Gastrocnemius medialis (tissue), 4 donors: ENCODE data around the gene VSTM2L.

Source experiments
- POLR2A ChIP-seq, 2 donors: fragments of 450-650 bp; IDR thresholded peaks; one replicate each; pipeline ENCODE4 v1.6.1; 2017; ENCODE audit warnings: antibody characterized with exemption in 2 of 2, mild to moderate bottlenecking in 2 of 2, moderate library complexity in 2 of 2
- TF ChIP-seq, protein P1 (sequence below), 5 experiments: fragments of 450-650 bp in 3 of 5; fragments of 200-600 bp in 2 of 5; sonication (generic) in 2 of 5; IDR thresholded peaks in 4 of 5; conservative IDR thresholded peaks in 1 of 5; 1 replicate in 4 of 5; 2 replicates in 1 of 5; pipeline ENCODE4 v1.5.1; 2016 to 2019; ENCODE audit warnings: antibody characterized with exemption in 5 of 5, mild to moderate bottlenecking in 3 of 5, moderate library complexity in 3 of 5

DNA sequence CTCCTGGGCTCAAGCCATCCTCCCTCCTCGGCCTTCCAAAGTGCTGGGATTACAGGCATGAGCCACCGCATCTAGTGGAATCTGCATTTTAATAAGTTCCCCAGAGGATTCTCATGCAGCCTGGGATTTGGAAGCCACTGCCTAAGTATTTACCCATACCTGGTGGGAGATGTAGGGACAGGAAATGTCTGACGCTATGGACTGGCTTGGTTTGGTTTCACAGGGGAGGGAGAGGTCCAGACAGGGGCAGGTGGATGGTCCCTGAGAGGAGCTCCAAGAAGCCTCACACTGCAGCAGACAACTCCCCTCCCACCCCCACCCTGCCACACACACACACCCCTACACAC is 4.4 kb downstream of the VSTM2L start:
- TF ChIP-seq, protein P1, sequence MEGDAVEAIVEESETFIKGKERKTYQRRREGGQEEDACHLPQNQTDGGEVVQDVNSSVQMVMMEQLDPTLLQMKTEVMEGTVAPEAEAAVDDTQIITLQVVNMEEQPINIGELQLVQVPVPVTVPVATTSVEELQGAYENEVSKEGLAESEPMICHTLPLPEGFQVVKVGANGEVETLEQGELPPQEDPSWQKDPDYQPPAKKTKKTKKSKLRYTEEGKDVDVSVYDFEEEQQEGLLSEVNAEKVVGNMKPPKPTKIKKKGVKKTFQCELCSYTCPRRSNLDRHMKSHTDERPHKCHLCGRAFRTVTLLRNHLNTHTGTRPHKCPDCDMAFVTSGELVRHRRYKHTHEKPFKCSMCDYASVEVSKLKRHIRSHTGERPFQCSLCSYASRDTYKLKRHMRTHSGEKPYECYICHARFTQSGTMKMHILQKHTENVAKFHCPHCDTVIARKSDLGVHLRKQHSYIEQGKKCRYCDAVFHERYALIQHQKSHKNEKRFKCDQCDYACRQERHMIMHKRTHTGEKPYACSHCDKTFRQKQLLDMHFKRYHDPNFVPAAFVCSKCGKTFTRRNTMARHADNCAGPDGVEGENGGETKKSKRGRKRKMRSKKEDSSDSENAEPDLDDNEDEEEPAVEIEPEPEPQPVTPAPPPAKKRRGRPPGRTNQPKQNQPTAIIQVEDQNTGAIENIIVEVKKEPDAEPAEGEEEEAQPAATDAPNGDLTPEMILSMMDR (IDR thresholded peaks at IDR 0.05 in 4 of 5, conservative IDR thresholded peaks at IDR 0.05 in 1 of 5) = no peak
- TF ChIP-seq POLR2A (IDR thresholded peaks at IDR 0.05) = no peak
